HG03469 (cell line): Measurements from ENCODE around the gene RAMP1.

Source experiments
- ATAC-seq: cut with Tn5 transposase; IDR thresholded peaks from one replicate; pipeline ENCODE4 v1.9.1; 2021; ENCODE audit warnings: mild to moderate bottlenecking, moderate library complexity, moderate number of reproducible peaks; ENCODE audit not compliant: unreplicated experiment

RAMP1 gene

GRCh38 chr2:237876061-237876526 lies 16.7 kb downstream of the RAMP1 start:
- ATAC-seq: no peak

- ATAC-seq: no peak
Measured at GRCh38 chr2:237876532-237876931, 17.1 kb downstream of the RAMP1 start.

GRCh38 chr2:237876951-237877491 lies 17.6 kb downstream of the RAMP1 start:
- no peak for ATAC-seq

- no peak for ATAC-seq
Measured at GRCh38 chr2:237877576-237878307, 18.3 kb downstream of the RAMP1 start.

GRCh38 chr2:237878321-237879057 lies 19.1 kb downstream of the RAMP1 start:
- ATAC-seq: no peak

GRCh38 chr2:237879058-237879430 lies 19.6 kb downstream of the RAMP1 start:
- no peak for ATAC-seq

GRCh38 chr2:237879991-237880560 lies 20.7 kb downstream of the RAMP1 start:
- ATAC-seq: no peak

- ATAC-seq: no peak
Measured at GRCh38 chr2:237882510-237883481, 23.4 kb downstream of the RAMP1 start.

GRCh38 chr2:237883951-237884446 lies 24.6 kb downstream of the RAMP1 start:
- ATAC-seq: no peak

GRCh38 chr2:237884681-237885080 lies 25.3 kb downstream of the RAMP1 start:
- ATAC-seq: no peak

- no peak for ATAC-seq
Measured at GRCh38 chr2:237885111-237885930, 25.9 kb downstream of the RAMP1 start.

- ATAC-seq: no peak
Measured at GRCh38 chr2:237885931-237886684, 26.7 kb downstream of the RAMP1 start.

GRCh38 chr2:237886685-237887481 lies 27.5 kb downstream of the RAMP1 start:
- no peak for ATAC-seq

- no peak for ATAC-seq
Measured at GRCh38 chr2:237888389-237888788, 29.0 kb downstream of the RAMP1 start.

- no peak for ATAC-seq
Measured at GRCh38 chr2:237889016-237889415, 29.6 kb downstream of the RAMP1 start.

GRCh38 chr2:237889811-237890210 lies 30.4 kb downstream of the RAMP1 start:
- ATAC-seq: no peak

GRCh38 chr2:237892478-237892877 lies 33.1 kb downstream of the RAMP1 start:
- no peak for ATAC-seq
